Thymus (tissue), 11 donors: ENCODE measurements around the gene TECPR1. TPM values are rescaled to one million over a fixed set of nuclear protein-coding genes. Genes with fewer than 3 reads are reported as not detected.

Source experiments
- DNase-seq, 9 donors: peaks; one replicate each; pipeline ENCODE4 v3.0.0-alpha.2; 2013; ENCODE audit warnings: low spot score in 9 of 9, low read depth in 6 of 9, missing footprints in 1 of 9
- H3K27ac ChIP-seq, 2 donors: one replicate each; pipeline ENCODE4 v1.5.1; 2013; ENCODE audit warnings: control low read depth in 1 of 2, low read depth in 1 of 2, low read length in 1 of 2, mild to moderate bottlenecking in 1 of 2, moderate library complexity in 1 of 2
- H3K27me3 ChIP-seq, 2 donors: one replicate each; pipeline ENCODE4 v1.5.1; 2013; ENCODE audit warnings: low read length in 1 of 2; ENCODE audit not compliant: control insufficient read depth in 2 of 2, insufficient read depth in 1 of 2
- H3K36me3 ChIP-seq, 2 donors: one replicate each; pipeline ENCODE4 v1.5.1; 2013; ENCODE audit warnings: low read length in 1 of 2, mild to moderate bottlenecking in 1 of 2, moderate library complexity in 1 of 2; ENCODE audit not compliant: control insufficient read depth in 2 of 2, insufficient read depth in 2 of 2
- H3K4me1 ChIP-seq, 2 donors: one replicate each; pipeline ENCODE4 v1.5.1; 2013; ENCODE audit warnings: low read length in 2 of 2; ENCODE audit not compliant: control insufficient read depth in 2 of 2, insufficient read depth in 2 of 2
- H3K4me3 ChIP-seq, 2 donors: one replicate each; pipeline ENCODE4 v1.5.1; 2013; ENCODE audit warnings: low read length in 2 of 2, control low read depth in 1 of 2, mild to moderate bottlenecking in 1 of 2
- H3K9me3 ChIP-seq, 2 donors: one replicate each; pipeline ENCODE4 v1.5.1; 2013; ENCODE audit warnings: low read length in 1 of 2, mild to moderate bottlenecking in 1 of 2; ENCODE audit not compliant: control insufficient read depth in 2 of 2, insufficient read depth in 1 of 2
- WGBS: extraction: QIAGEN DNeasy Blood & Tissue Kit; methylation state at CpG from one replicate; pipeline ENCODE4 v1.1.7; 2013; 5-methylcytosine and 5-hydroxymethylcytosine counted together
- polyA plus RNA-seq: library from polyadenylated mRNA; stranded (reverse); fragments of 200-250 nt; gene quantifications from one replicate; pipeline ENCODE4 v1.2.3, GENCODE V29; 2013
- total RNA-seq: library from RNA; stranded (reverse); fragments of 120-200 nt; gene quantifications from one replicate; pipeline ENCODE4 v1.2.4, GENCODE V29; 2013
- donor health status: healthy.

Gene TECPR1
- total and polyA plus RNA-seq, 2 donors = 12.7 to 30.0 TPM

DNA sequence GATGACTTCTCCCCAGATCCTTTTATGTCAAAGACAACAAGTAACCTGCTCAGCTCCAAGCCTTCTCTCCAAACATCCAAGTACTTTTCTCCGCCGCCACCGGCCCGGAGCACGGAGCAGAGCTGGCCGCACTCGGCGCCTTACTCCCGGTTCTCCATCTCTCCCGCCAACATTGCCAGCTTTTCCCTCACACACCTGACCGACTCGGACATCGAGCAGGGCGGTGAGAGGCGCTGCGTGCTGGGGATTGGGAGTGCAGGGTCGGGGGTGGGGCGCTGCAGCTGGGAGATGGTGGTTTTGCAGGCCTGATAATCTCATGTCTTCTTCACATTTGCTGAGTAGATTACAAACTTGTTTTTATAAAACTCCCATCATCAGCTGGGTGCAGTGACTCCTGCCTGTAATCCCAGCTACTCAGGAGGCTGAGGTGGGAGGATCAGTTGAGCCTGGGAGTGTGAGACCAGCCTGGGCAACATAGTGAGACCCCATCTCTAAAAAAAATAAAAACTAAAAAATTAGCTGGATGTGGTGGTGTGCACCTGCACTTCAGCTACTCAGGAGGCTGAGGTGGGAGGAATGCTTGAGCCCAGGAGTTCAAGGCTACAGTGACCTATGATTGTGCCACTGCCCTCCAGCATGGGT, 47.9 kb downstream of the TECPR1 start:
- H3K4me3 ChIP-seq = no peak overlapping the region
- H3K27ac ChIP-seq = no peak overlapping the region

DNA sequence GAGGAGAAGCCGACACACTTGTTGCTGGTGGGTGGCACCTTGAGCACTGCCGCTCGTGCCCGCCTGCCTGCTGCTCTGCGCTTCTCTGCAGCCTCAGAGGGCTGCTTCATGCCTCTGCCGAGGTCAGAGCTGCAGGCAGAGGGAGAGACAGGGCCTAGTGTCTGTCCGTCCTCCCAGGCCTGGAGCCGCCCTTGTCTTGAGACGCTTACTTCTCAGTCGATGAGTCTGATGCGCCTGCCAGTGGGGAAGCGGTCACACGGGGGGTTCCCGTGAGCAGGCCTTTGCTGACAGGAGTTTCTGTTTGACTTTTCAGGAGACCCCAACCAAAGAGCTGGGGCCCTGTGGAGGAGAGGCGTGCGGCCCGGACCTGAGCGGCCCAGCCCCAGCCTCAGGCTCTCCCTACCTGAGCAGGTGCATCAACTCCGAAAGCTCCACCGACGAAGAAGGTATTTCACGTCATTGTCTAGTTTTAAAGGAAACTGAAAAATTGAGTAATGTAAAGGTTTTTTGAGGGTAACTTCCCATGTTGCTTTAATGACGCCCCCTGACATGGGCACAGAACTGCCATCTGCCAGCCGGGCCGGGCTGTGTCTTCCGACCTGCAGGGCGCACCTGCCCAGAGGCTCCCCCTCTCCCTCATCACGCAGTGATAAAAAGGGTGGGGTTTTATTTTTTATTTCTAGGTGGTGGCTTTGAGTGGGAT, 48.6 kb downstream of the TECPR1 start:
- Histone ChIP-seq H3K27ac (no peak overlapping the region), H3K4me3 (no peak overlapping the region), H3K4me1 (peaks cover 28 to 42% of the 10 kb centered on the region in 2 donors), H3K36me3 (peaks cover 23 to 36% of the 10 kb centered on the region in 2 donors), H3K9me3 (peaks cover 0 to 2% of the 10 kb centered on the region in 2 donors), H3K27me3 (no peaks in the 10 kb centered on the region)
- WGBS = 93% methylated on average over 28 of the region's 28 CpGs
- DNase-seq = peak in 1 of 9 donors; percentile 21

More for the DNA sequence above, 47.9 kb downstream of the TECPR1 start:
- 98% methylated on average over 18 of the region's 18 CpGs for WGBS
- Histone ChIP-seq H3K27me3 (no peaks in the 10 kb centered on the region), H3K36me3 (peaks cover 23 to 36% of the 10 kb centered on the region in 2 donors), H3K4me1 (peaks cover 28 to 42% of the 10 kb centered on the region in 2 donors), H3K9me3 (no peaks in the 10 kb centered on the region)
- DNase-seq = no peak

DNA sequence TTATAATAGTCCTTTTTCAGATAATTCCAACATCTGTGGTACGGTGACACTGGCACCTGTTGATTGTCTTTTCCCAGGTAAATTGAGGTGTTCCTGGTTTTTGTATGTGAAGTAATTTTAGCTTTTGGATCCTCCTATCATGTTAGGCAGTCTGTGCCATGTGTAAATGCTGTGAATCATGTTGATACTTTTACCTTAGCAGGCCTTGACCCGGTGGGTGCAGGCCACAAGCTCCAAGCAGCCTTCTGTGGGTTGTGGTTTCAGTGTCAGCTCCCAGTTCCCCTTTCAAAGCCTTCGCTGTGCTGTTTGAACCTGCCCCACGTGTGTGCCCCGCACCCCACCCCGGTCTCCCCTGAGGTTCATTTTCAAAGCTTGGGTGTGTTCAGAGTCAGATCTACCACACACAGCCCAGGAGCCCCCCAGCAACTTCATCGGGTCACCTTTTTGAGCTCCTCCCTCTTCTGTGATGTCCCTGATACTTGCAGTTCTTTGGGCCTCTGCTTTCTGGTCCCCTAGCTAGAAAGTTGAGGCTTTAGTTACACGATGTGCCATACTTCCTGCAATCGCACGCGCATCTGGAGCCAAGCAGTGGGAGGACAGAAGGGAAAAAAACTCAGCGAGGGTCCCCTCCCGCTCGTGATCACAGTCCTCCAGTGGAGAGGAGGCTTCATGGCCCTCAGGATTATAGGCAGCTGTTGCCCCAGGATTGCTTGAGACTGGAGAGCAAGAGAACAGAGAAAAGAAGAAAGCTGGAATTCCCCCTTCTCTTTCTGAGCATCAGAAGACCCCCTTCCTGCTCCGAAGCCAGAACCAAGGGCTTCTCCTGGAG, 49.5 kb downstream of the TECPR1 start:
- H3K27ac ChIP-seq = peak overlapping the region in 1 of 2 donors; percentile 8
- H3K4me1 ChIP-seq = peaks cover 28 to 42% of the 10 kb centered on the region in 2 donors
- peaks cover 23 to 33% of the 10 kb centered on the region in 2 donors for H3K36me3 ChIP-seq
- H3K4me3 ChIP-seq = no peak overlapping the region
- DNase-seq = peak in 8 of 9 donors; percentile 17 to 86 (median 64)
- no peaks in the 10 kb centered on the region for H3K27me3 ChIP-seq
- peaks cover 0 to 4% of the 10 kb centered on the region in 2 donors for H3K9me3 ChIP-seq
- 8% methylated on average over 15 of the region's 15 CpGs for WGBS

GRCh38 chr7:98200364-98200763, 51.7 kb downstream of the TECPR1 start:
- DNase-seq = peak in 1 of 9 donors; percentile 49
- Histone ChIP-seq H3K4me1 (peaks cover 28 to 42% of the 10 kb centered on the region in 2 donors), H3K4me3 (no peak overlapping the region), H3K9me3 (peaks cover 0 to 4% of the 10 kb centered on the region in 2 donors), H3K27ac (no peak overlapping the region), H3K36me3 (peaks cover 14 to 20% of the 10 kb centered on the region in 2 donors), H3K27me3 (no peaks in the 10 kb centered on the region)
- 11% methylated on average over 6 of the region's 6 CpGs for WGBS

- no peak for DNase-seq
- Histone ChIP-seq H3K27me3 (no peaks in the 10 kb centered on the region), H3K27ac (no peak overlapping the region), H3K4me3 (no peak overlapping the region), H3K4me1 (peaks cover 28 to 36% of the 10 kb centered on the region in 2 donors), H3K9me3 (peaks cover 0 to 4% of the 10 kb centered on the region in 2 donors), H3K36me3 (peaks cover 14 to 21% of the 10 kb centered on the region in 2 donors)
- 99% methylated on average over 5 of the region's 5 CpGs for WGBS
Observed at GRCh38 chr7:98199131-98199530, 52.9 kb downstream of the TECPR1 start.

GRCh38 chr7:98196706-98197605, 55.1 kb downstream of the TECPR1 start:
- peaks cover 0 to 4% of the 10 kb centered on the region in 2 donors for H3K9me3 ChIP-seq
- no peak for DNase-seq
- H3K4me1 ChIP-seq = peaks cover 10 to 14% of the 10 kb centered on the region in 2 donors
- no peak overlapping the region for H3K4me3 ChIP-seq
- H3K27me3 ChIP-seq = no peaks in the 10 kb centered on the region
- no peak overlapping the region for H3K27ac ChIP-seq
- peaks cover 32 to 34% of the 10 kb centered on the region in 2 donors for H3K36me3 ChIP-seq
- 90% methylated on average over 16 of the region's 16 CpGs for whole genome bisulfite sequencing

DNA sequence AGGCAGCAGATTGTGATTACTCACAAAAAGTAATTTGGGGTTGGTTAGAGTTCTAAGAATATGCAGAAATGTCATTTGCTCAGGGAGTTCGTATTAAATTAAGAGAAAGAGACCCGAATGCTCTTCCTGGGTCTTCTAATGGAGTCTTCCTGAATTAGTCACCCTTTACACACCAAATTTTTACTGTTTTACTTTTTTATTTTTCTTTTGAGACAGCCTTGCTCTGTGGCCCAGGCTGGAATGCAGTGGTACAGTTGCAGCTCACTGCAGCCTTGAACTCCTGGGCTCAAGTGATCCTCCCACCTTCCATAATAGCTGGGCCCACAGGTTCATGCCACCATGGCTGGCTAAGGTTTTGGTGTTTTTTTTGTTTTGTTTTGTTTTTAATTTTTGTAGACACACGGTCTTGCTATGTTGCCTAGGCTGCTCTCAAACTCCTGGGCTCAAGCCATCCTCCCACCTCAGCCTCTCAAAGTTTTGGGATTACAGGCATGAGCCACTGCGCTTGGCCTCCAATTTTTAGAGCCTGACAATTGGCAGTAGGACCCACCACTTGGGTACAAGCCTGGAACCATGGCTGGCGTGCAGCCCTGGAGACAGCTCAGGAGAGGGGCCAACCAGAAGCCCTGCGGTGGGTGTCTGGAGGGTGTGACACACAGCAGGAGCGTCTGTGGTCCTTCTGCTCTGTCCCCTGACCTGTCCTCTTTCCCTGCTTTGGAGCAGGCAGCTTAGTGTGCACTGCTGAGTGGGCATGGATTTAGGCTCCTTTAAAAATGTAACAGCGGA, 57.2 kb downstream of the TECPR1 start:
- DNase-seq = no peak
- H3K36me3 ChIP-seq = peaks cover 44 to 47% of the 10 kb centered on the region in 2 donors
- H3K9me3 ChIP-seq = peaks cover 0 to 4% of the 10 kb centered on the region in 2 donors
- H3K4me3 ChIP-seq = no peak overlapping the region
- H3K27ac ChIP-seq = no peak overlapping the region
- no peaks in the 10 kb centered on the region for H3K4me1 ChIP-seq
- 98% methylated on average over 8 of the region's 8 CpGs for WGBS
- H3K27me3 ChIP-seq = no peaks in the 10 kb centered on the region

GRCh38 chr7:98194186-98194585, 57.8 kb downstream of the TECPR1 start:
- no peak for DNase-seq
- peaks cover 0 to 4% of the 10 kb centered on the region in 2 donors for H3K9me3 ChIP-seq

More at GRCh38 chr7:98194186-98194585, 57.8 kb downstream of the TECPR1 start:
- no peaks in the 10 kb centered on the region for H3K27me3 ChIP-seq
- WGBS = 98% methylated on average over 28 of the region's 28 CpGs
- no peaks in the 10 kb centered on the region for H3K4me1 ChIP-seq
- H3K36me3 ChIP-seq = peaks cover 48 to 53% of the 10 kb centered on the region in 2 donors
- H3K27ac ChIP-seq = no peak overlapping the region
- no peak overlapping the region for H3K4me3 ChIP-seq
